Caco-2 (cell line): ENCODE measurements around the gene SYS1. TPM values are rescaled to one million over a fixed set of nuclear protein-coding genes. Genes with fewer than 3 reads are reported as not detected.

ENCODE experiments used
- BruUV-seq: library from RNA; stranded (reverse); fragments of 400-500 nt; replicated peaks from 2 replicates; lab custom pipeline; 2021; lab: Mats Ljungman, UMichigan
- CTCF ChIA-PET: fragments of 300-600 bp; sonication (Branson Sonifier 250); formaldehyde crosslinking; loops from one replicate; lab custom pipeline; 2022; ENCODE audit warnings: antibody characterized with exemption; lab: Charles Lee
- POLR2A ChIA-PET: fragments of 300-600 bp; sonication (Branson Sonifier 250); formaldehyde crosslinking; loops from one replicate; lab custom pipeline; 2022; ENCODE audit warnings: antibody characterized with exemption; lab: Charles Lee
- DNase-seq, 2 experiments: peaks; one replicate each; pipeline versions ENCODE4 v3.0.0 to v3.0.0-alpha.2; 2020 to 2022
- H3K27me3 ChIP-seq: replicated peaks from 2 replicates; pipeline ENCODE4 v1.6.0; 2011; ENCODE audit warnings: low read length; ENCODE audit not compliant: control insufficient read depth, insufficient read depth
- H3K36me3 ChIP-seq: 2 replicates; pipeline ENCODE4 v1.5.1; 2011; ENCODE audit warnings: low read length; ENCODE audit not compliant: control insufficient read depth, insufficient read depth
- H3K4me1 ChIP-seq: fragments of 250-450 bp; sonication (Bioruptor Pico); 2 replicates; pipeline ENCODE4 v1.5.1; 2020; ENCODE audit warnings: mild to moderate bottlenecking
- H3K4me3 ChIP-seq: 2 replicates; pipeline ENCODE4 v1.5.1; 2011; ENCODE audit warnings: low read depth, mild to moderate bottlenecking, control low read depth, low read length
- H3K9me3 ChIP-seq: fragments of 250-450 bp; sonication (Bioruptor Pico); 2 replicates; pipeline ENCODE4 v1.5.1; 2020; ENCODE audit warnings: mild to moderate bottlenecking, moderate library complexity
- H3K27ac Mint-ChIP-seq: one replicate; pipeline ENCODE4 v1.8.0; 2022; ENCODE audit warnings: mixed read lengths; ENCODE audit not compliant: unreplicated experiment
- H3K27me3 Mint-ChIP-seq: one replicate; pipeline ENCODE4 v1.8.0; 2022; ENCODE audit warnings: mixed read lengths; ENCODE audit not compliant: insufficient read depth, unreplicated experiment
- H3K36me3 Mint-ChIP-seq: one replicate; pipeline ENCODE4 v1.8.0; 2022; ENCODE audit warnings: mild to moderate bottlenecking, mixed read lengths; ENCODE audit not compliant: insufficient read depth, unreplicated experiment
- H3K4me1 Mint-ChIP-seq: one replicate; pipeline ENCODE4 v1.8.0; 2022; ENCODE audit warnings: low read depth, mixed read lengths; ENCODE audit not compliant: unreplicated experiment
- H3K4me3 Mint-ChIP-seq: one replicate; pipeline ENCODE4 v1.8.0; 2022; ENCODE audit warnings: mild to moderate bottlenecking, moderate library complexity, mixed read lengths; ENCODE audit not compliant: unreplicated experiment
- H3K9me3 Mint-ChIP-seq: one replicate; pipeline ENCODE4 v1.8.0; 2022; ENCODE audit warnings: mixed read lengths; ENCODE audit not compliant: unreplicated experiment
- intact Hi-C: fragments of 100-400 bp; cut with micrococcal nuclease; formaldehyde crosslinking; loops from one replicate; pipeline ENCODE4 v1.10.0; 2022; ENCODE audit not compliant: unreplicated experiment
- total RNA-seq: library from RNA; stranded (reverse); gene quantifications from 2 replicates; pipeline ENCODE4 v1.2.3, GENCODE V29; 2022
- TF ChIP-seq, protein P1 (sequence below), 2 experiments: fragments of 200-600 bp in 1 of 2; IDR thresholded peaks; 1 replicate in 1 of 2; 2 replicates in 1 of 2; pipeline versions ENCODE4 v1.5.1 to v1.8.0; 2011 to 2022; ENCODE audit warnings: antibody characterized with exemption in 1 of 2, control low read depth in 1 of 2, inconsistent platforms in 1 of 2, low read depth in 1 of 2, low read length in 1 of 2, mild to moderate bottlenecking in 1 of 2, moderate library complexity in 1 of 2; ENCODE audit not compliant: insufficient read depth in 1 of 2, severe bottlenecking in 1 of 2, unreplicated experiment in 1 of 2

The SYS1 gene
- total RNA-seq, 1 experiment from 2014 or later, result 62.1 TPM

DNA sequence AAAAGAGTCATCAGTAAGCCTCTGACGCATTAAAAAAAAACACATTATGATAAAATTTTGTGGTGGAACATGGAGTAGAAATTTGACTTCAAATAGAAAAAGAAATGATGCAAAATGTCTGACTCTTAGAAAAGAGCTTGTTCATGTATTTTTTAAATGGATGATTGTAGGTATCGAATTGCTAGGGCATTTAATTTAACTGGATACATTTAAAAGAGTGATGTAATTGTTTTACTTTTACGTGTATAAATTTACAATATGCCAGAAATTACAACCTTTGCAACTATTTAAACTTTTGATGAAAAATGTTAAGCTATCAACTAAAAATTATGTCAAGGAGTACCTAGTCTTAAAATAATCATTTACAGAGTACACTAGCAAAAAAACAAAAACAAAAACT is 10.2 kb upstream of the SYS1 start:
- intact Hi-C loops, result no loop called here

DNA sequence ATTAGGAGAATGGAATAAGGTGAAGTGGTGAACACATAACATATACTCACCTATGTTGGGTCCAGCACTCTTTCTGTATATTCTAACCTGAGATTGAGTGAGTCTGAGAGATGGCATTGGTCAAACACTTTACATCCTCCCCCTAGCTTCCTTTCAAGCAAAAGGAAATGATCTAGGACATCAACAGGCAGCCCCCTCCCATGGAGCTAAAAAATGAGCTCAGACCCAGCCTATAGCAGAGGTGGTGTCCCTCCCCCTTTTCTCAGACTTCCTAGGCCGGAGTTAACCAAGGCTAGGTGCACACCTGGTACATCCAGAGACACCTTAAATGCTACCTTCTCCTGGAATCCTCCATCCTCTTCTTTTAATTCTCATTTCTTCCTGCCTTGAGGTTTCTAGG is 9.2 kb upstream of the SYS1 start:
- TF ChIP-seq, protein P1, sequence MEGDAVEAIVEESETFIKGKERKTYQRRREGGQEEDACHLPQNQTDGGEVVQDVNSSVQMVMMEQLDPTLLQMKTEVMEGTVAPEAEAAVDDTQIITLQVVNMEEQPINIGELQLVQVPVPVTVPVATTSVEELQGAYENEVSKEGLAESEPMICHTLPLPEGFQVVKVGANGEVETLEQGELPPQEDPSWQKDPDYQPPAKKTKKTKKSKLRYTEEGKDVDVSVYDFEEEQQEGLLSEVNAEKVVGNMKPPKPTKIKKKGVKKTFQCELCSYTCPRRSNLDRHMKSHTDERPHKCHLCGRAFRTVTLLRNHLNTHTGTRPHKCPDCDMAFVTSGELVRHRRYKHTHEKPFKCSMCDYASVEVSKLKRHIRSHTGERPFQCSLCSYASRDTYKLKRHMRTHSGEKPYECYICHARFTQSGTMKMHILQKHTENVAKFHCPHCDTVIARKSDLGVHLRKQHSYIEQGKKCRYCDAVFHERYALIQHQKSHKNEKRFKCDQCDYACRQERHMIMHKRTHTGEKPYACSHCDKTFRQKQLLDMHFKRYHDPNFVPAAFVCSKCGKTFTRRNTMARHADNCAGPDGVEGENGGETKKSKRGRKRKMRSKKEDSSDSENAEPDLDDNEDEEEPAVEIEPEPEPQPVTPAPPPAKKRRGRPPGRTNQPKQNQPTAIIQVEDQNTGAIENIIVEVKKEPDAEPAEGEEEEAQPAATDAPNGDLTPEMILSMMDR (IDR thresholded peaks at IDR 0.05; ENCODE audit: insufficient read depth in 1 of 2, low read depth in 1 of 2, low read length in 1 of 2, severe bottlenecking in 1 of 2, unreplicated experiment in 1 of 2), result no peak
- Histone ChIP-seq H3K9me3 (no peaks in the 10 kb centered on the region), H3K27me3 (no peaks in the 10 kb centered on the region), H3K4me3 (no peak overlapping the region), H3K4me1 (peaks cover 31% of the 10 kb centered on the region), H3K36me3 (no peaks in the 10 kb centered on the region)
- BruUV-seq, result no TSS peak
- Mint-ChIP-seq H3K27me3 (no peaks in the 10 kb centered on the region), H3K9me3 (no peaks in the 10 kb centered on the region), H3K4me3 (no peak overlapping the region), H3K4me1 (peaks cover 36% of the 10 kb centered on the region), H3K36me3 (peaks cover 4% of the 10 kb centered on the region), H3K27ac (no peak overlapping the region)
- ChIA-PET CTCF (interaction anchor here (0.6 to 1.1 kb wide), 2 partner anchors 9 to 31 kb away, joined by 3 read pairs; no protein-coding TSS in a partner anchor), POLR2A (interaction anchor here (0.8 to 1.2 kb wide), 2 partner anchors 10 kb away, joined by 3 read pairs; no protein-coding TSS in a partner anchor)
- no peak for DNase-seq
- intact Hi-C loops, result no loop called here

More for the DNA sequence above, 10.2 kb upstream of the SYS1 start:
- H3K36me3 ChIP-seq, result no peaks in the 10 kb centered on the region
- DNase-seq, result no peak
- Mint-ChIP-seq H3K4me1 (peaks cover 31% of the 10 kb centered on the region), H3K9me3 (no peaks in the 10 kb centered on the region), H3K27me3 (no peaks in the 10 kb centered on the region), H3K27ac (no peak overlapping the region), H3K4me3 (no peak overlapping the region), H3K36me3 (peaks cover 14% of the 10 kb centered on the region)
- CTCF ChIA-PET, result interaction anchor here (1.0 to 1.4 kb wide), 3 partner anchors 8 to 14 kb away, joined by 3 to 6 read pairs (median 4); partner anchors contain the start of gene SYS1
- H3K9me3 ChIP-seq, result no peaks in the 10 kb centered on the region
- POLR2A ChIA-PET, result interaction anchor here (0.6 to 1.5 kb wide), 2 partner anchors 9 to 10 kb away, joined by 3 to 8 read pairs; partner anchors contain the start of gene SYS1
- TF ChIP-seq, protein P1 (IDR thresholded peaks at IDR 0.05; ENCODE audit: insufficient read depth in 1 of 2, low read depth in 1 of 2, low read length in 1 of 2, severe bottlenecking in 1 of 2, unreplicated experiment in 1 of 2), result no peak
- H3K27me3 ChIP-seq, result no peaks in the 10 kb centered on the region
- peaks cover 25% of the 10 kb centered on the region for H3K4me1 ChIP-seq
- no TSS peak for BruUV-seq
- H3K4me3 ChIP-seq, result no peak overlapping the region

DNA sequence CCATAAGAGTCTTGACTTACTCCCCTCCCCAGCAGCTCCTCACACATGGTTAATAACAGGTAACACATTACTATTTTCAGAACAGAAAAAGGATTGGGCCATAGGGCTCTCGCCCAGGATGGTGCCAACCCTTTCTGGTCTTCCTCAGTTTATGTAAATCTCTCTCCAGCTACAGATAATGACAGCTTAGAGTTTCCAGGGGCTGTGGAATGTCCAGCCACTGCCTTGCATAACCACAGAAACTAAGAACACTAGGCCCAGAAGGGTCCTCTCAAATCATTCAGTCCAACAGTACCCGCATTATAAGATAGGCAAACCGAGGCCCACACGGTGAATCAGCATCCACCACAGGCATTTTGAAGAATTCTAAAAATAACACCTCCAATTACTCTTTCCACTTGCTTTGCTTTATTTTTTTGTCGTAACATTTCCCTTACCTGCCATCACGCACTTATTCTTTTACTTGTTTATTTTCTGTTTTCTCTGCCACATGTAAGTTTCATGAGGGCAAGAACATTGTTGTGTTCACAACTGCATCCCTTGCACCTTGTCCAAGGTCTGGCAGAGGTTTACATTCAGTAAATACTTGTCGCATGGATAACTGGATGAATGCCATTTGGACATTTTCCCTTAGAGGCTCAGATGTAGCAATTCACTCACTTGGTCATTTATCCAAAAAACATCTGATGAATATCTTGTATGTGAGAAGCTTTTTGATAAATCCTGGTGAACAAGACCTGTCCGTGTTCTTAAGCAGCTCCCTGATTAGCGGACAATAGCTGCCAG is 8.3 kb upstream of the SYS1 start:
- no peaks in the 10 kb centered on the region for H3K36me3 ChIP-seq
- Mint-ChIP-seq H3K4me1 (peaks cover 44% of the 10 kb centered on the region), H3K36me3 (no peaks in the 10 kb centered on the region), H3K27ac (no peak overlapping the region), H3K4me3 (no peak overlapping the region), H3K27me3 (no peaks in the 10 kb centered on the region), H3K9me3 (no peaks in the 10 kb centered on the region)
- H3K4me3 ChIP-seq, result no peak overlapping the region
- no peak for DNase-seq
- H3K9me3 ChIP-seq, result no peaks in the 10 kb centered on the region
- H3K4me1 ChIP-seq, result peaks cover 38% of the 10 kb centered on the region
- H3K27me3 ChIP-seq, result no peaks in the 10 kb centered on the region
- TF ChIP-seq, protein P1 (IDR thresholded peaks at IDR 0.05; ENCODE audit: insufficient read depth in 1 of 2, low read depth in 1 of 2, low read length in 1 of 2, severe bottlenecking in 1 of 2, unreplicated experiment in 1 of 2), result no peak
- POLR2A ChIA-PET, result interaction anchor here (0.8 to 1.2 kb wide), 4 partner anchors 9 to 31 kb away, joined by 3 to 7 read pairs (median 4); no protein-coding TSS in a partner anchor
- no TSS peak for BruUV-seq
- intact Hi-C loops, result no loop called here
- CTCF ChIA-PET, result interaction anchor here (0.6 to 1.4 kb wide), 3 partner anchors 8 to 32 kb away, joined by 3 to 5 read pairs (median 3); no protein-coding TSS in a partner anchor
